HG03442 (cell line): ENCODE results near the gene MSI2.

Experiments
- ATAC-seq: cut with Tn5 transposase; IDR thresholded peaks from one replicate; pipeline ENCODE4 v1.9.1; 2021; ENCODE audit warnings: mild to moderate bottlenecking, moderate library complexity; ENCODE audit not compliant: unreplicated experiment

Gene MSI2

GRCh38 chr17:57582881-57583756, 326.8 kb downstream of the MSI2 start:
- ATAC-seq = no peak

DNA sequence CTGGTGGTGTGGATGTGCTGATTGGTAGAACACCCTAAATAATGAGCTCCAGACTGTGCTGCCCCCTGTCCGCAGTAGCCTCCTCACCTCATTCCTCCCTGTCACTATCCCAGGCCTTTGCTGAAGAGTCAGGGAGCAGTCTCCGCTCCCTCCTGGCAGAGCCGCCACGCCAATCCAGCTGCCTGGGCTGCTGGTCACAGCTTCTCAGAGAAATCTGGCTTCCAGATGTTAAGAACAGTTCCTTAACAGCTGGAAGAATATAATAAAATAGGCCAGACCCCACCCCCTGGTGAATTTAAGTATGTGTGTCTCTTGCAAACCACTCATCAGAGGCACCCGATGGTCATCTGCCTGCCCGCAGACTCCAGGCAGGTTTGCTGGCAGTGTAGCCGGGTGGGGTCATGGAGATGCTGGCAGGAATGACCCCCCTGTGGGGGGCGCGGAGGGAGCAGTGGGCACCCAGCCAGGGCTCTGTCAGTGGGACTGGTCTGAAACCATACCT, 327.8 kb downstream of the MSI2 start:
- ATAC-seq = no peak

DNA sequence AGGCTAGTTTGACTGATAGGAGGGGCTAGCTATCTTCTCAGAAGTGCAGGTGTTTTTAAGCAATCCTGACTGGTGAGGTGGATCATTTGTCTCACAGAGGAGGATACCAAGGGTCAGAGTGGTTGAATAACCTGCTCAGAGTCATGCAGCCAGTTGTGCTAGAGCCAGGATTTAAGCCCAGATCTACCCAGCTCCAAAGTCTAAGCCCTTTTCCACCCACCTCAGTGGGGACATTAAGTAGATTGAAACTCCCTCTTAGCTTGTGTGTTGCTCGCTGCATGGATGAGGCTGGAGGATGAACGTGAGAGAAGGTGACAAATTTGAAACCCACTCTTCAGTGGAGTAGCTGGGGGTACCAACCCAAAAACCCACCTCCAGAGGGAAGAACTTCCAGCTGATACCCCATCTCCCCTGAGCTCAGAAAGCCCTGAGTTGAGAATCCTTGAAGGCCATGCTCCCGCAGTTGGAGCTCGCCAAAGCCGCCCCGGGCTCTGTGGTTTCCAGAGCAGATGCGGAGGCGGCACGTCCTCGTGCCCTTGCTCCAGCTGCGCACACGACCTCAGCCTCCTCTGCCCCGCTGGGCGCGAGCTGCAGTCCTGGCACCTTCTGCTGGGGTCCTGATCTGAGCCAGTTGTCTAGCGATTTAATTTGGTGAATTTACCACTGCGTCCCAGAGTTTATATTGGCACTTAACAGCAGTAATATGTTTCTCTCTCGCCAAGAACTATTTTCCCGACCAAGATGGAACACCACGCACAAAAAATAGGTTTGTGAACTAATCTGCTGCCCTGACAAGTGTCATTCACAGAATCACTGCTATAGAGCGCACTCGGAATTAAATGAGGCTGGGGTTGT, 329.2 kb downstream of the MSI2 start:
- no peak for ATAC-seq

DNA sequence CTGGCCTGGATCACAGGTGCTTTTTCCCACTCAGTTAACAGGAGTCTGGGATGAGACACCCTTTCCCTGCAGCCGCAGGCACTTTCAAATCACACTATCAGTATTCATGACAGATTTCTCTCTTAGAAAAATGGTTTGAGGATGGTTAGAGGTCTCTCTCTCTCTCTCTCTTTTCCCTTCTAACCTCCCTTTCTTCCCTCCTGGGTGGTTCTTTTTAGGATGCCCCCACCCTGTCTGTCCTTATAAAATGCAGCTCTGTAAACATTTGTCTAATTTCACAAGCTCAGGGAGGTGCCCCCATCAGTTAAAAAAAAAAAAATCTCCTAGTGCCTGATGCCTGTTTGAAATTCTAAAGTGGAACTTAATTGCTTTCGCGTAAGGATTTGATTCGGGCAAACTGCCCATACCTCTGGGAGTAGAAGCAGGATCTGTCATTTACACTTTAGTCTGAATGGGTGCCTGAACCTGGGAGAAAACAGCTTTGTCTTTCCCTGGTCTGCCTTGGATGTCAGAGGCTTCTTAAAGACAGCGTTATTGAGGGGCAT, 329.9 kb downstream of the MSI2 start:
- ATAC-seq = no peak

- ATAC-seq = no peak
These were observed 330.4 kb downstream of the MSI2 start for GRCh38 chr17:57586742-57587141.

- ATAC-seq = no peak
These were observed 331.1 kb downstream of the MSI2 start for GRCh38 chr17:57587193-57587969.

DNA sequence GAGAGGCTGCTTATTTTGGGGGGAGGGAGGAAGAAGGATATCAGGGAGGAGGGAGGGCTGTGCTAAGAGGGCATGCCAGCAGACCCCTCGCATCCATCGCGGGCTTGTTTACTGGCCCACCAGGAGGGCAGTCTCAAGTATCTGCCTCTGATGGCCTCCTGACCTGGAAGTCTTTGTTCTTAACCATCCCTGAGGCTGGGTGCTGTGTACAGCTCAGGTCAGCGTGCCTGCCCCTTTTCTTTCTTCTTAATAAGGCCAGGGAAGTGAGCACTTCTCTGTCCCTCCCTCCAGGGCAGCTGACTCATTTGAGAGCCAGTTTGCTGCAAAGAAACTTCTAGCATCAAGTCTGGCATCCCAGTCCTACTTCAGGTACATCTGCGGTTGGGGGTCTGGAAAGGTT, 331.8 kb downstream of the MSI2 start:
- ATAC-seq = no peak

DNA sequence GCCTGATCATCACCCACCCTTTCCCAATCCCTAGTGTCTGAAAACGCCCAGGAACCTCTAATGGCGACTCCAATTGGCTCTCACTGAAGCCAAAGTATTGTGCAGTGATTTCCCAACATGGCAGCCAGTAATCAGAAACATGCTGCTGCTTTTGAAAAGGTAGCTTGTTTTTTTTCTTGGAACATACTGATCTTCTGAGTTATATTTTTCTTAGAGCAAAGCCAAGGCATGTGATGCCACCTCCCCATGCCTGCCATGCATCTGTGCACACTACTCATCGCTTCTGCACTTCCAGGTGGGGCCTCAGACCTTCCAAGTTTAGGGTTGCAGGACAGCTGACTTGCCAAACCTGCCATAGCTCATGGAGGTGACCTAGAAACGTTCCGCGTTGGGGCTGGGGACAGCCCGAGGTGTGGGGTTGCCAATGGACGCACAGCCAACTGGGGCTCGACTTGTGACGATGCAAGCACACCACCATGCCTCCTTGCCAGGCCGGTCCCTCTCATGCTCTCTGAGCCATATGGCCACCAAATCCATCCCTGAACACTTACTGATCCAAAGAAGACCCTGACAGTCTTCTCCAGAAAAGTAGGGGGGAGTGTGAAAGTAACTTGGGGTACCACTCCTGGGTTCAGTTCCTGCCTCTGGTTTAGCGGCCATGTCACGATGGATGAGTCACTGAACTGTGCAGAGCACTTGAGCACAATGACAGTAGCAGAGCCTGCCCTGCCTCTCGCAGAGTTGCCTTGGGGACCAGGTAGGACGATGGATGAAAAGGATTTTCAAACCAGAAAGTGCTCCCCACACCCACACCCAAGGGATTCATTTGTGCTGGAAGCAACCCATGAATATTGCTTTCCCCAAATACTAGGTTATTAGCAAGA, 333.1 kb downstream of the MSI2 start:
- ATAC-seq = no peak

DNA sequence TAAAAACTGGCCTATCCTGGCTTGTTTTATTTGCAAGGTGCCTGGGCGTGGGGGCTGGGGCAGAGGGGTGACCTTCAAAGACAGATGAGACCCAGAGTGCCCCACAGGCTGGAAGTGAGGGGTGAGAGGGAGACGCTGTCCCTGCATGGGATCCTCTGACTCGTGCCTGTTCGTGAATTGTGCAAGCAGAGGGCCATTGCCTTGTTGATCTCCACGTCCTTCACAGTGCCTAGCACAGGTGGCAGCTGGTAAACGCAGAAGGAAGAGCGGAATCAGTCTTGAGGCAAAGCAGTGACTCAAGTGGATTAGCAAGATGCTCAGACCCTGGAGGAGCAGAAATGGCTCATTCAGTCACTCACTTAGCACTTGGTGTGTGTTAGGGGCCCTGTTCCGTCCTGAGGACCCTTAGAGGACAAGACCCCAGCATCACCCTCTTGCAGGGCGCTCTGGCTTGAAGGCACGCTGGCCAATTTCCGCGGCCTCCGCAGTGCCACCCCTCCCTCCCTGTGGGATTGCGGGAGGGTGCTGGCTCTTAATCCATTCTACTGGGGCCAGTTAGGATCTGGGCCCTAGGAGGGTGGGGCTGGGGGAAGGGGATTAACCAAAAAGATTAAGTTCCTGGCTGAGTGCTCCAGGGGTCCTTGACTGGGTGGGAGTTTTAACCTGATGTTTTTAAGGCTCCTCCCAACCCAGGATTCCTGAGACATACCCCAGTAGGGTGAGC, 337.6 kb downstream of the MSI2 start:
- no peak for ATAC-seq

- ATAC-seq = no peak
These were observed 338.4 kb downstream of the MSI2 start for GRCh38 chr17:57594767-57595166.

DNA sequence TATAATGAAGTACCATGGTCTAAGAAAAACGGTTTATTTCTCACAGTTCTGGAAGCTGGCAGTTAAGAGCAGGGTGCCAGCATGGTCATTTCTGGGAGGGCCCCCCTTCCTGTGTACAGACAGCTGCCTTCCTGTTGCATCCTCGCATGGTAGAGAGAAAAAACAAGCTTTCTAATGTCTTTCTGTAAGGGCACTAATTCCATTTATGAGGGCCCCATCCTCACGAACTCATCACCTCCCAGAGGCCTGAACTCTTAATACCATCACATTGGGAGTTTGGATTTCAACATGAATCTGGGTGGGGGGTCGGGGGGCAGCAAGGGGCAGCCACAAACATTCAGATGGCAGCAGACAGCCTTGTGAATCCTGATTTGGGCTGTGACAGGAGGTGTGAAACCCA, 339.1 kb downstream of the MSI2 start:
- no peak for ATAC-seq

DNA sequence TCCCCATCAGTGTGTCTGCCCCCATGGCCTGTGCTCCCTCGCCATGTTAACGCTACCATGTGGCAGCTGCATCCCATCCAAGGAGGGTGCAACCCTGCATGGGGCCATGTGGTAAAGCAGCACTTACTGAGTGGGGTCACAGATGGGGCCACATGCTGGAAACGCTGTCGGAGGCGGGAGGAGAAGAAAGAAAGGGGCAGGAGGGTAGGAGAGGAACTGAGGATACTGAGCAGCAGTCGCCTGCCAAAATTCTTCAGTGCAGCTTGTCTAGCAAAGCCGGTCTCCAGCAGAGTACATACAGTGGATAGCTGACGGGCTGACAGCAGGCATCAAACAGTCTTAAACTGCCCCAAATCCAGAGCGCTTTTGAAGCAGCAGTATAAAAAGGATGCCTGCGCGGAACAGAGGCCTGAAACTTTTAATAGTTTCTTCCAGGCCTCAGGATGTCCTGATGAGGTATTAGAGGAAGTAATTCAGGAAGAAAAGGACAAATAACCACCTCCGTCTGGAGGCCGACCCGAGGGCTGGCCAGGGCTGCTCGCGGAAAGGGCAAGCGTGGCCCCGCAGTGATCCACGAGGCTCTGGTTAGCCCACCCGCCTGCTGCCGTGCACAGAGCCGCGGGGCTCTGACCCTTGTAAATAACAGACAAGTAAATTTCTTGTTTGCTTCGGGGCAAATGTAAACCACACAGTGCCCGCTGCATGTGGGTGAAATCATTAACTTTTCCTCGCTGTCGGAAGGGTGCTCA, 339.8 kb downstream of the MSI2 start:
- ATAC-seq = no peak

GRCh38 chr17:57597101-57597500, 340.8 kb downstream of the MSI2 start:
- no peak for ATAC-seq

DNA sequence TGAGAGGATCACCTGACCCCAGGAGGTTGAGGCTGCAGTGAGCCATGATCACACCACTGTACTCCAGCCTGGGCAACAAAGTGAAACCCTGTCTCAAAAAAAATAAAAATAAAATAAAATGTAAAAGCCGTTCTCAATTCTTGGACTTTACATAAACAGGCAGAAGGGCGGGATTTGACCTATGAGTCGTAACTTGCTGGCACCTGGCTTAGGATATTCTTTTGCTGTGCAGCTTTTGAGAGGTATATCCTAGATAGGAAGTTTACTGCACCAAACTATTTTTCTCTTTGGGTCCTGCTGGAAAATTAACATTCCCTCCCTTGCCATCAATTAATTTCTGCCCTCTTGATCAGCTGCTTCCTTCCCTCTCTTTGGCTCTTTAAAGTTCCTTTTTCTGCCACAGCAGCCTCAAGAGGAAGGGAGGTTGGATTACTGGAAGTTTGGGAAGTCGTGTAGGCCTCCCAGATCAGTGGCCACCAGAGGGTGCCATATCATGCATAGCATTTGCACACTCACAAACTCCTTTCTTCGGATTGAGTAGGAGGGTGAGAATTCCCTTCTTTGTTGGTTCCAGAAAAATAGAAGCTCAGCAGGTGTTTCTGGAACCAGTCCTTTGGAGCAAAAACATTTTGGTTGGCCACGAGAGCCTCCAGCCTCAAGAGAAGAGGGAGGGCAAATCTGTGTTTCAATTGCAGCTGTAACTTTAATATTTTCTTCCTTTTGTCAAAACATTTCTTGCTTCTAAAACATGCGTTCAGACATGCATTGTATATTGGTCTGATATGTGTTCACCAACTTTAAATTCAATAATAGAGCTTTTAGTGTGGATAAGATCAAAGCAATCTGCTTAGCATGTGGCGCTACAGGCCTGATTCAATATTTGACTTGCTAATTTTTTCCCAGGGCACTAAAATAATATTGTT, 341.5 kb downstream of the MSI2 start:
- ATAC-seq = no peak

DNA sequence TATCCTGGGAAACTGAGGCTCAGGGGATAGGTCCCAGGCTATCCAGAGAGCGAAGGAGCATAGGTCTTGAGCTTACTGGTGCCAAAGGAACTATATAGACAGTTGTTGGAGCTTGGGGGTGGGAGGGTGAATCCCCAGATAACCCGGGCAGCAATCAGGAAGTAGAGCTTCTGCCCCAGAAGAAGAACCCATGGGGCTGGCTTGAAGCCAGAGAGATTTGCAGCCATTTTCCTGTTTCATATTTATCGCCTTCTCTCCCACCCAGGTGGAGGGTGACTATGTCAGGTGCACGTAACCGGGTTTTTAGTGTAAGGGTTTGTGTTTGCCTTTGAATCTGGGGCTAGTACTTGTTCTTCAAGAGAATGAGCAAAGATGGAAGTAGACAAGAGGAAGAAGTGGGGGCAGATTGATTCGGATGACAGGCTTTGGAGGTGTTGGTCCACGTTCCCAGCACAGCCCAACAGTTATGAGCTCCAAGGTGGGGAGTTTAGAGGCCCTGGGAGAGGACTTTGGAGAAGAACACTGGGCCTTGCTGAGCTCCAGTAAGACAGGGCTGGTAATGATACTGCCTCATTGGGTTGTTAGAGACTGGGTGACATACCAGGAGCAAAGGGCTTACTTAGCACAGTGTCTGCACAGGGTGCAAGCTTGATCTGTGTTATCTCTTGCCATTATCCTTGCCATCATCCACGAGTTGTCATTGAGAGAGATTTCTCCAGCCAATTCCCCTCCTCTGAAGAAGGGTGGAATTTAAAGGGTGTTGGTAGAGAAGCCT, 343.1 kb downstream of the MSI2 start:
- no peak for ATAC-seq

- ATAC-seq = no peak
These were observed 343.8 kb downstream of the MSI2 start for GRCh38 chr17:57600074-57600473.
